ENCODE data around the gene CPNE4. TPM values are rescaled to one million over a fixed set of nuclear protein-coding genes. Genes with fewer than 3 reads are reported as not detected.

CPNE4 gene
- total and polyA plus RNA-seq, 2 donors (not counting 3 experiments of a cell fraction or from before 2014, with no cell fraction given), result not detected

DNA sequence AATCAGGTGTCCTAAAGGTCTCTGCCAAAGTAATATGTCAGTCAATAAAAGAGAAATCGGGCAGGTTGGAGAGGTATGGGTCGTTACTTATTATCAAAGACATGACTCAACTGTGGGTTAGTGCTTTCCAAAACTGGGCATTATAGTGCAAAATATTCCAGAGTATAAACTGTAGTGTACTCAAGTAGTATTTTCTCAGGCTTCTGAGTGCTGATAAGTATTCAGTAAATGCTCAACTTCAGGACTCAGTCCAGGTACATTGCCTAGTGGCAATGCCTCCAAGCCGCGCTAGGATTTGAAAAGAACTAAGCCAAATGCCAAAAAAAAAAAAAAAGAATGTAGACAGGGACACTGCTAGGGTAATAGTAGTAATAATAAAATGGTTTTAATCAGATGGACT is 233.2 kb downstream of the CPNE4 start:
- Histone ChIP-seq H4K20me1 (replicated peaks; ENCODE audit: control insufficient read depth, extremely low read depth, insufficient read depth, low read length) (no peaks in the 10 kb centered on the region), H3K4me1 (ENCODE audit: control insufficient read depth, extremely low read depth, insufficient read depth, low read length) (no peaks in the 10 kb centered on the region), H3K27me3 (ENCODE audit: control insufficient read depth in 2 of 2, insufficient read depth in 2 of 2, low read length in 2 of 2) (peaks cover 0 to 3% of the 10 kb centered on the region in 2 experiments), H3K79me2 (ENCODE audit: control insufficient read depth, insufficient read depth, low read length) (no peaks in the 10 kb centered on the region), H3K36me3 (ENCODE audit: control insufficient read depth in 2 of 2, extremely low read depth in 1 of 2, insufficient read depth in 2 of 2, low read length in 2 of 2) (no peaks in the 10 kb centered on the region), H3K4me2 (ENCODE audit: insufficient read depth, low read length) (no peak overlapping the region), H3K4me3 (replicated peaks in 1 of 3; ENCODE audit: insufficient read depth in 1 of 3, low read depth in 1 of 3, low read length in 3 of 3) (no peak overlapping the region), H2AFZ (ENCODE audit: low read depth, low read length) (no peak overlapping the region), H3K27ac (ENCODE audit: insufficient read depth, low read depth, low read length) (no peak overlapping the region), H3K9me1 (replicated peaks; ENCODE audit: control insufficient read depth, extremely low read depth, insufficient read depth, low read length) (no peaks in the 10 kb centered on the region), H3K9me3 (replicated peaks; ENCODE audit: control insufficient read depth, insufficient read depth, low read length) (no peaks in the 10 kb centered on the region), H3K9ac (replicated peaks; ENCODE audit: extremely low read depth, insufficient read depth, low read length) (no peak overlapping the region)
- DNase-seq (ENCODE audit: low read depth, low spot score) (no peak), FAIRE-seq (no peak)
- POLR2A ChIA-PET, result no interaction called here
- CTCF ChIA-PET, result no interaction called here
- no TSS peak for BruUV-seq (replicated peaks)
- intact Hi-C loops (cut with micrococcal nuclease), result no loop called here
- dilution Hi-C loops (cut with MboI; ENCODE audit: extremely low pct_ligation_motif_present, low sequenced_read_pairs), result no loop called here
- TF ChIP-seq FOS (IDR thresholded peaks at IDR 0.05; ENCODE audit: borderline replicate concordance, insufficient read depth, low read length) (no peak), POLR2A (IDR thresholded peaks at IDR 0.05; ENCODE audit: low read depth, low read length) (no peak), EZH2 (IDR thresholded peaks at IDR 0.05; ENCODE audit: borderline replicate concordance, low read depth, low read length, severe bottlenecking) (no peak), JUN (IDR thresholded peaks at IDR 0.05; ENCODE audit: borderline replicate concordance, insufficient read depth, insufficient read length, low read depth) (no peak), GATA2 (IDR thresholded peaks at IDR 0.05; ENCODE audit: insufficient read depth, insufficient read length, low read depth, low read length) (no peak)

- FAIRE-seq, result no peak
- Histone ChIP-seq H4K20me1 (replicated peaks; ENCODE audit: control insufficient read depth, extremely low read depth, insufficient read depth, low read length) (no peaks in the 10 kb centered on the region), H2AFZ (ENCODE audit: low read depth, low read length) (no peak overlapping the region), H3K9ac (replicated peaks; ENCODE audit: extremely low read depth, insufficient read depth, low read length) (no peak overlapping the region), H3K4me3 (replicated peaks in 1 of 3; ENCODE audit: insufficient read depth in 1 of 3, low read depth in 1 of 3, low read length in 3 of 3) (no peak overlapping the region), H3K9me3 (replicated peaks; ENCODE audit: control insufficient read depth, insufficient read depth, low read length) (no peaks in the 10 kb centered on the region), H3K4me2 (ENCODE audit: insufficient read depth, low read length) (no peak overlapping the region), H3K27me3 (ENCODE audit: control insufficient read depth in 2 of 2, insufficient read depth in 2 of 2, low read length in 2 of 2) (no peaks in the 10 kb centered on the region), H3K4me1 (ENCODE audit: control insufficient read depth, extremely low read depth, insufficient read depth, low read length) (no peaks in the 10 kb centered on the region), H3K9me1 (replicated peaks; ENCODE audit: control insufficient read depth, extremely low read depth, insufficient read depth, low read length) (no peaks in the 10 kb centered on the region), H3K79me2 (ENCODE audit: control insufficient read depth, insufficient read depth, low read length) (no peaks in the 10 kb centered on the region), H3K27ac (ENCODE audit: insufficient read depth, low read depth, low read length) (no peak overlapping the region), H3K36me3 (ENCODE audit: control insufficient read depth in 2 of 2, extremely low read depth in 1 of 2, insufficient read depth in 2 of 2, low read length in 2 of 2) (no peaks in the 10 kb centered on the region)
- BruUV-seq (replicated peaks), result no TSS peak
- no peak for DNase-seq (ENCODE audit: low read depth, low spot score)
- dilution Hi-C loops (cut with MboI; ENCODE audit: extremely low pct_ligation_motif_present, low sequenced_read_pairs), result no loop called here
- TF ChIP-seq FOS (IDR thresholded peaks at IDR 0.05; ENCODE audit: borderline replicate concordance, insufficient read depth, low read length) (no peak), JUN (IDR thresholded peaks at IDR 0.05; ENCODE audit: borderline replicate concordance, insufficient read depth, insufficient read length, low read depth) (no peak), POLR2AphosphoS5 (IDR thresholded peaks at IDR 0.05; ENCODE audit: insufficient read depth, low read depth, low read length) (no peak), POLR2A (IDR thresholded peaks at IDR 0.05; ENCODE audit: low read depth, low read length) (no peak), EZH2 (IDR thresholded peaks at IDR 0.05; ENCODE audit: borderline replicate concordance, low read depth, low read length, severe bottlenecking) (no peak), MYC (IDR thresholded peaks at IDR 0.05; ENCODE audit: low read depth, low read length) (no peak), MAX (IDR thresholded peaks at IDR 0.05; ENCODE audit: insufficient read depth, insufficient read length) (no peak), GATA2 (IDR thresholded peaks at IDR 0.05; ENCODE audit: insufficient read depth, insufficient read length, low read depth, low read length) (no peak)
- TF ChIP-seq, protein P1, sequence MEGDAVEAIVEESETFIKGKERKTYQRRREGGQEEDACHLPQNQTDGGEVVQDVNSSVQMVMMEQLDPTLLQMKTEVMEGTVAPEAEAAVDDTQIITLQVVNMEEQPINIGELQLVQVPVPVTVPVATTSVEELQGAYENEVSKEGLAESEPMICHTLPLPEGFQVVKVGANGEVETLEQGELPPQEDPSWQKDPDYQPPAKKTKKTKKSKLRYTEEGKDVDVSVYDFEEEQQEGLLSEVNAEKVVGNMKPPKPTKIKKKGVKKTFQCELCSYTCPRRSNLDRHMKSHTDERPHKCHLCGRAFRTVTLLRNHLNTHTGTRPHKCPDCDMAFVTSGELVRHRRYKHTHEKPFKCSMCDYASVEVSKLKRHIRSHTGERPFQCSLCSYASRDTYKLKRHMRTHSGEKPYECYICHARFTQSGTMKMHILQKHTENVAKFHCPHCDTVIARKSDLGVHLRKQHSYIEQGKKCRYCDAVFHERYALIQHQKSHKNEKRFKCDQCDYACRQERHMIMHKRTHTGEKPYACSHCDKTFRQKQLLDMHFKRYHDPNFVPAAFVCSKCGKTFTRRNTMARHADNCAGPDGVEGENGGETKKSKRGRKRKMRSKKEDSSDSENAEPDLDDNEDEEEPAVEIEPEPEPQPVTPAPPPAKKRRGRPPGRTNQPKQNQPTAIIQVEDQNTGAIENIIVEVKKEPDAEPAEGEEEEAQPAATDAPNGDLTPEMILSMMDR (IDR thresholded peaks at IDR 0.05; ENCODE audit: extremely low read depth in 1 of 2, insufficient read depth in 1 of 2, low read depth in 1 of 2, low read length in 2 of 2), result no peak
- CTCF ChIA-PET, result interaction anchor here (1.3 to 5.1 kb wide), 3 partner anchors 24 to 568 kb away, joined by 3 to 45 read pairs (median 4); no protein-coding TSS in a partner anchor
- POLR2A ChIA-PET, result no interaction called here
- intact Hi-C loops (cut with micrococcal nuclease), result loop anchor here (10.0 kb wide), 1 partner anchor 417 kb away; no protein-coding TSS in a partner anchor
These were observed 237.0 kb downstream of the CPNE4 start for GRCh38 chr3:131797776-131798175.

Measured in endothelial cell of umbilical vein (primary cell).